Measurements from ENCODE around the gene ULBP1.
A peak's percentile ranks its signal among the peaks of the same experiment; 100 is the strongest.
"Not testable (repeated sequence)": the region's sequence is repeated elsewhere in the genome, so short reads cannot be mapped to it uniquely, and the experiment has no call there.

ULBP1 gene

DNA sequence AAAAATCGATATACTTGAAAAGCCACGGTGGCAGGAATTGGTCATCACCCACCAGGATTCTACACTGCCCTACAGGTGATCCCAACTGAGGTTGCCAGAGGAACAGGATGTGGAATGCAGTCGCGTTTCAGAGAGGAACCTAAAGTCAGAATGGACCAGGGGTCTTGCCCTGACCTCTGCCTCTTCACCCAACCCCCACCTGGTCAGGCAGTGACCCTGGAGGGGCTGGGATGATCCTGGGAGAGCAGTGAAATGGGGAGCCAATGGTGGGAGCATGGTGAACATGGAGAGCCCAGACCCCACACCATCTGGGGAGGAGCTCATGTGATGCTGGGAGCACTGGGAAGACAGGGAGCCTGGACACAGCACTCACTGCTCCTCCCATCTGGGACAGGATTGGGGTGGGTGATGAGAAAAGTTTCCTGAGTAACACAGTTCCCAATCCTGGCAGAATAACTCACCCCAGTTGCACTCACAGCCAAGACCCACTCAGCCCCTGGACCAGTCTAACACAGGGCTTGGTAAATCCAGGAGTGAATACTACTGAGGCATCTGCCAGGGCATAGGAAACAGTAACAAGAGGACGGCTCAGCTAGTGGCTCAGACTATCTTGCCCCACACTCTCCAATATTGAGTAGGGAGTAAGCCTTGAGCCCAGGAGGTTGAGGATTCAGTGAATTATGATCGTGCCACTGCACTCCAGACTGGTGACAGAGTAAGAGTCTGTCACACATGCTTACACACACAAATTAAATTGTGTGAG is 23.7 kb upstream of the ULBP1 start:
- TF ChIP-seq CTCF (IDR thresholded peaks at IDR 0.05; ENCODE audit: extremely low read depth, insufficient read depth, missing control alignments), result no peak
- in situ Hi-C loops (cut with MboI; ENCODE audit: low pct_unique_long_range_greater_than_20kb, low sequenced_read_pairs, unreplicated experiment), result loop anchor here (10.0 kb wide), 1 partner anchor 65 kb away; no protein-coding TSS in a partner anchor
- DNase-seq (ENCODE audit: low spot score), result no peak

DNA sequence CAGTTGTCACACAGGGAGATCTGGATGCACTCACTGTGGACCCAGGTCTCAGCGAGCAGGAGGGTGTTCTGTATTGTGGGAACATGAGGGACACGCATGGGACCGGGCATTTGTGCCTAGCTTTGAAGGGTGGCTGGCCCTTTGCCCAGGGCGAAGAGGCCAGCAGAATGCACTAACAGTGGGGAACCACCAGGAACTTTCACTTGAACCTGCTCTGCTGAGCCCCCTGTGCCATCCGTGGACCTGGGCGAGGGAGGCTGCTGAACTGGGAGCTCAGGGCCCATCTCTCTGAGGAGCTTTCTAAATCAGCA is 23.1 kb upstream of the ULBP1 start:
- no peak for DNase-seq (ENCODE audit: low spot score)
- in situ Hi-C loops (cut with MboI; ENCODE audit: low pct_unique_long_range_greater_than_20kb, low sequenced_read_pairs, unreplicated experiment), result loop anchor here (10.0 kb wide), 1 partner anchor 64 kb away; no protein-coding TSS in a partner anchor
- no peak for TF ChIP-seq CTCF (IDR thresholded peaks at IDR 0.05; ENCODE audit: extremely low read depth, insufficient read depth, missing control alignments)

GRCh38 chr6:149941583-149942460 is 21.9 kb upstream of the ULBP1 start, which contains the start of gene ULBP2:
Gene ULBP2 (plus strand): TSS chr6:149942014. CDS start chr6:149942073, 59 bp downstream.
- DNase-seq (ENCODE audit: low spot score), result peak; percentile 79
- TF ChIP-seq CTCF (IDR thresholded peaks at IDR 0.05; ENCODE audit: extremely low read depth, insufficient read depth, missing control alignments), result no peak
- in situ Hi-C loops (cut with MboI; ENCODE audit: low pct_unique_long_range_greater_than_20kb, low sequenced_read_pairs, unreplicated experiment), result loop anchor here (10.0 kb wide), 1 partner anchor 63 kb away; no protein-coding TSS in a partner anchor

GRCh38 chr6:149942461-149942829 is 21.3 kb upstream of the ULBP1 start:
- no peak for TF ChIP-seq CTCF (IDR thresholded peaks at IDR 0.05; ENCODE audit: extremely low read depth, insufficient read depth, missing control alignments)
- in situ Hi-C loops (cut with MboI; ENCODE audit: low pct_unique_long_range_greater_than_20kb, low sequenced_read_pairs, unreplicated experiment), result loop anchor here (10.0 kb wide), 1 partner anchor 62 kb away; no protein-coding TSS in a partner anchor
- no peak for DNase-seq (ENCODE audit: low spot score)

- in situ Hi-C loops (cut with MboI; ENCODE audit: low pct_unique_long_range_greater_than_20kb, low sequenced_read_pairs, unreplicated experiment), result loop anchor here (10.0 kb wide), 1 partner anchor 61 kb away; no protein-coding TSS in a partner anchor
Observed at GRCh38 chr6:149943321-149943720, 20.4 kb upstream of the ULBP1 start.

GRCh38 chr6:149945276-149945675 is 18.5 kb upstream of the ULBP1 start:
- in situ Hi-C loops (cut with MboI; ENCODE audit: low pct_unique_long_range_greater_than_20kb, low sequenced_read_pairs, unreplicated experiment), result loop anchor here (10.0 kb wide), 1 partner anchor 60 kb away; no protein-coding TSS in a partner anchor
- DNase-seq (ENCODE audit: low spot score), result not testable (repeated sequence)

More at GRCh38 chr6:149943321-149943720, 20.4 kb upstream of the ULBP1 start:
- DNase-seq (ENCODE audit: low spot score), result not testable (repeated sequence)

GRCh38 chr6:149946631-149947030 is 17.1 kb upstream of the ULBP1 start:
- not testable (repeated sequence) for DNase-seq (ENCODE audit: low spot score)
- in situ Hi-C loops (cut with MboI; ENCODE audit: low pct_unique_long_range_greater_than_20kb, low sequenced_read_pairs, unreplicated experiment), result loop anchor here (10.0 kb wide), 1 partner anchor 58 kb away; no protein-coding TSS in a partner anchor

- in situ Hi-C loops (cut with MboI; ENCODE audit: low pct_unique_long_range_greater_than_20kb, low sequenced_read_pairs, unreplicated experiment), result loop anchor here (10.0 kb wide), 1 partner anchor 57 kb away; no protein-coding TSS in a partner anchor
Observed at GRCh38 chr6:149947533-149947932, 16.2 kb upstream of the ULBP1 start.

More at GRCh38 chr6:149947533-149947932, 16.2 kb upstream of the ULBP1 start:
- DNase-seq (ENCODE audit: low spot score), result not testable (repeated sequence)
